GM18867 (cell line): Measurements from ENCODE around the gene KDM5A.
"Not testable (repeated sequence)": the region's sequence is repeated elsewhere in the genome, so short reads cannot be mapped to it uniquely, and the experiment has no call there.

Experiments
- ATAC-seq: cut with Tn5 transposase; IDR thresholded peaks from one replicate; pipeline ENCODE4 v1.9.1; 2021; ENCODE audit warnings: mild to moderate bottlenecking, moderate library complexity; ENCODE audit not compliant: unreplicated experiment

KDM5A gene

DNA sequence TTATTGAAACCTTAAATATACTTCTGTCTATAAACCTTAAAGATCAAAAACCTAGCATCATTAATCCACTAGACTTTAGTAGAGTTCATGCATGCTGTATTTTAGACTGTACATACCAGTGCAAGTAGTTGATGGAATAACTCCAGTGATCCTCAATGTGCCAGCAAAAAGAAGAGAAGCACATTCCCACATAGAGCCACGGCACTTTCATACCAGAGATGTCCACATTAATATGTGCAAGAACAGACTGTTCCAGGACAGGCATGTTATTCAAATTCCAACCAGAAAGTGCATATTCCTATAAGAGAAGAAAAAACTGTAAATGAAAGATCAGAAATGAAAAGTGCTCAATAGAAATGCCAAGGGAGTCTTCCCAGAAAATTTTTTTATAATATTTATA is 55.0 kb downstream of the KDM5A start:
- no peak for ATAC-seq

DNA sequence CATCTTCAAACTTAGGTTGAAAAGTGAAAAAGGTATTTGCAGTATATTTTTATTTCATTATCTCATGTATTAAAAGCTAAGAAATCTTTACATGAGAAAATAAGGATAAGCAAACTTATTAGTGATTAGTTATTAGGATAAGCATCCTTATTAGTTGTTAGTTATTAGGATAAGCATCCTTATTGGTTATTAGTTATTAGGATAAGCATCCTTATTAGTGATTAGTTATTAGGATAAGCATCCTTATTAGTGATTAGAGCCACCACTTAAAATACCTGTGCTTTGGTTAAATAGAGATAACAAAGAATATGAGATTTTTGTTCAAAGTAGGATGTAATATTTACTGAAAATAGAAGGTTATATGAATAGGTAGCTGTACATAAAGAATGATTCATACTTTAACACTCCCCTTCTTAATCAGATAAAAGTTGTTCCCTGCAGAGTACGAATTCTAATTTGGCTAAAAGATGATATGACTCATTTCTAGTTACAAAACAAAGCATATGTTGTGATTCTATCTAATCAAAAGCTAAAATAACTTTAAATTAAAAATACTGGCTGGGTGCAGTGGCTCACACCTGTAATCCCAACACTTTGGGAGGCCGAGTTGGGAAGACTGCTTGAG is 56.4 kb downstream of the KDM5A start:
- no peak for ATAC-seq

DNA sequence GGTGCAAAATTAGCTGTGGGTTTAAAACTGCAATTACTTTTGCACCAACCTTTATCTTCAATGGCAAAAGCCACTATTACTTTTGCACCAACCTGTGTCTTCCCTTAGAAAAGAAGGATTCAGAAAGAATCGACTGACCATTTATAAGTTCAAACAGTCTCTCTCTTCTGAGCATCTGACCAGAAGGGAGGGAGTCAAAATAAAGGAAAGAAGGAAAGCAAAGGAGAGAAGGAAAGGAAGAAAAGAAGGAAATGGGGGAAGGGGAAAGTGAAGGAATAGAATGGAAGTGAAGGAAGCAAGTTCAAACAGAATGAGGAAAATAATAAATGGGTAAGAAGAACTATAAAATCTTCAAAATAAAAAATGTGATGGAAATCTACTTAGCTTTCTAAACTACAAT is 57.8 kb downstream of the KDM5A start:
- no peak for ATAC-seq

DNA sequence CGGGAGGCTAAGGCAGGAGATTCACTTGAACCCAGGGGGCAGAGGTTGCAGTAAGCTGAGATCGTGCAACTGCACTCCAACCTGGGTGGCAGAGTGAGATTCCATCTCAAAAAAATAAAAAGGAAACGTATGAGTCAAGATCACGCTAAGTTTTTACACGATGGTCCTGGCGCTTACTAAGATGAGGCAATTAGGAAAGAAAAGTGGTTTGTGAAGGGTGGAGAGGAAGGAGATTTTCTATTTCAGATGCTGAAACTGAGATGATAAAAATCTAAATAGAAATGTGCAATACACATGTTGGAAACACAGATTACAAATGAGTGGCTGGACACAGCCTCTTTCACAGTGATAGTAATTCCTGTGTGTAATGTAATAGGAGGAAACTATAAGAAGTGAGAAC is 63.2 kb downstream of the KDM5A start:
- ATAC-seq = no peak

DNA sequence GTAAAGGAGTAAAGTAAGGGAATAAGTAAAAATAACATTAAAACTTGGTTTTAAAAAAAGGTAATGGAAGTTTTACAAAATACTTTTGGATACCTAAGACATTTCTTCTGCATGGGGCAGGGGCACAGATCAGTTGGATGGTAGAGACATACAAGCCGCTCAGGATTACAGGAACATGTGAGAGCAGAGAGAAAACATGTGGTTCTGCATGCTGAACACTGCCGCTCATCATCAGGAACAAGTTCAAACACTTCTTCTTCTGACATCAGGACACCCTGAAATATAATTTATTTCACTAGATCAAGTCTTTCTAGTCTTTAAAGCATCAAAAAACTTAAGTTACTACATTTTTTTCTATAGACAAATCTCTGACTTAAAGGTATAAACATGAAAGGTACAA is 65.6 kb downstream of the KDM5A start:
- no peak for ATAC-seq

DNA sequence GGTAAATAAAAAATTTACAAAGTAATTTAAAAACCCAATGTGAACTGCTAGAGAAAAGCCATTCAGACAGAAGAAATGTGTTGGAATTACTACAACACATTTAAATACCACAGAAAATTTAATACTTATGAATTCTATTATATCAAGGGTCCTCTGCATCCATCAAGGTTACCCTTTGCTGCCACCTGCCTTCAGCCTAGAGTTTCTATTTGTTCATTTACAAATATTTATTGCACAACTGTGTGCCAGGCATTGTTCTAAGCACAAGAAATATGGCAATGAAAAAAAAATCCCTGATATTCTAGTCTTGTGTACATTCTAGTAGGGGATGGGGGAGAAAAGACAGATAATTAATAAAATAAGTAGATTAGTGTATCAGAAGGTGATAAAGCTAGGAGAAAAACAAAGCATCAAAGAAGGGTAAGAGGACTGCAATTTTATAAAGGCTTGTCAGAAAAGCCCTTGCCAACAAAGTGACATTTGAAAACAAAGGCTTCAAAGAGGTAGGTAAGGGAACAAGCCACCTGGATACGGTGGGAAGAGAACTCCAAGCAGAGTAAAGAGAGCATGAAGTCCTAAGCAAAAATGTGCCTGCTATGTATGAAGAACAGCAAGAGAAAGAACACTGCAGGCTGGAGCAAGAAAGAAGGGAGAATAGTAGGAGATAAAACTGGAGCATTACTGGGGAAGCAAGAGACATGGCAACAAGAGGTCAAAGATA is 67.4 kb downstream of the KDM5A start:
- ATAC-seq = no peak

DNA sequence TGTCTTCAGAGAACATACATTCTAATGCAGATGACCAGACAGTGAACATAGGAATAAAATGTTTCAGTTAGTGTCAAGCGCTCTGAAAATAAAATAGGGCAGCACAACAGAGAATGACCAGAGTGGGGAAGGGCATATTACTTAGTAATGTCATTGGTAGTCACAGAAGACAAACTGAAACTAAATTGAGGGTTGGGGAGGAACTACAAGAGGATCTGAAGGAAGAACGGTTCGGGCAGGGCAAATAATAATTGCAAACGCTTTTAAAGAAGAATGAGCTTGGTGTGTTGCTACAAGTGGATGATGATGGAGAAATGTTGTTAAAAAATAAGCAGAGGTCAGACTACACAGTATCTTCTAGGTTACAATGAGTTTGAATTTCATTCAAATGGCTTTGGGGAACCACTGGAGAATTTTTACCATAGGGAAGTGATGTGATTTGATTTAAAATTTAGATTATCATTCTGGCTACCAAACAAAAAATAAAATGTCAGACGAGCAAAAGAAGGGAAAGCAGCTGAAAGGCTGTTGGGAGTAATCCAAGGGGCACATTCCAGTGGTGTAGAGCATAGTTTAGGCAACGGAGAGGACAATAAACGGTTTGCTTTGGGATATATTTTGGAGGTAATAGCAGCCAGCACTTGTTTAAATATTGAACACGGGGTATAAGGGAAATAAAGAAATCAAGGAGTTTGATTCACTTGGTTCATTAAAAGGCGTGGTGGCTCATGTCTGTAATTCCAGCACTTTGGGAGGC is 70.2 kb downstream of the KDM5A start:
- no peak for ATAC-seq

DNA sequence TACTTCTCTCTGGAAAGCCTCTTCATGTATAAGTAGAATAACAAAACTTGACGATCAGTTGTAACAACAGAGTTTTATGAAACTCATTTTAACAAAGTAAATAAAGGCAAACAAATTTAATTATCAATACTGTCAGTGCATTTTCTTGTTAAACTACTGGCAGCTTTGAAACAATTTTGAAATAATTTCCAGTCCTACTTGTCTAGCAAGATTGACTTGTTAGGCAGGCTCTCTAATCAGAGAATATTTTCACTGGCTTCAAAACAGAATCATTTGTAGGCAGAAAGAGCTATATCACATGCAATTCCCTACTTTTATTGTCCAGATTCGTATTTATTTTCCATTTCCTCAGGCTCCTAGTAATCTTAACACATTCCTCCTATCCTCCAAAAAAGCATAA is 80.6 kb downstream of the KDM5A start:
- no peak for ATAC-seq

DNA sequence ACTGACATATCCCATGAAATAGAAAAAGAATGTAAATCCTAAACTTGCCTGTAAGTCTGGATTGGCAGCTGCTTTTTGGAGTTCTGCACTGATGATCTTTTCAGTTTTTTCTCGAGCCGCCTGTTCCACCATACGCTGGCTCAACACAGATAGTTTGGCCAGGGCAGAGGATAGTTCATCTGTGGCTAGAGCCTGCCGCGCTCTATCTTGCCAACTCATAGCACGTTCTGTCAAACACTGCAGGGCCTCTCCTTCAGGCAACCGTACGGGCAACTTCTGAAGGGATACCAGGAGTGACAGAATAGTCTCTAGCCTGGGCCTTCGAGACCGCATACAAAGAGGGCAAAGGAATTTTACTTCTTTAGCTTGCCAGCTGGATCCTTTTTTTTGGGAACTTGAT is 81.7 kb downstream of the KDM5A start:
- ATAC-seq = no peak

DNA sequence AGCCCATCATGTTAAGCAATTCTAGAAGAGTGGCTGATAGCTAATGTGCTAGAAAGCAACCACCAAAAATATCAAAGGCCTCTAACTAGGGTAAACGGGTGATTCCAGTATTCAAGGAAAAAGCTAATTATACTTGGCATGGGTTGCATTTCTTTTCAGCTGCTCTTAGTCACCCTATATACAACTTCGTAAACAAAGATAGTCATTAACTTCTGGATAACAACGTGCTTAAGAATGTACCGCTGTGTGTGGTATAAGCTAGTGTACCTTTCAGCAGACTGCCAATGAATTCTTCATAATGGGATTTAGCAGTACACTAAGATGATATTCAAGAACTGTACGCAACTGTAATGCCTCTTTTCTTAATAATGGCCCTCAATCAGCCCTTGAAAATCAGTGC is 84.3 kb downstream of the KDM5A start:
- ATAC-seq = no peak

DNA sequence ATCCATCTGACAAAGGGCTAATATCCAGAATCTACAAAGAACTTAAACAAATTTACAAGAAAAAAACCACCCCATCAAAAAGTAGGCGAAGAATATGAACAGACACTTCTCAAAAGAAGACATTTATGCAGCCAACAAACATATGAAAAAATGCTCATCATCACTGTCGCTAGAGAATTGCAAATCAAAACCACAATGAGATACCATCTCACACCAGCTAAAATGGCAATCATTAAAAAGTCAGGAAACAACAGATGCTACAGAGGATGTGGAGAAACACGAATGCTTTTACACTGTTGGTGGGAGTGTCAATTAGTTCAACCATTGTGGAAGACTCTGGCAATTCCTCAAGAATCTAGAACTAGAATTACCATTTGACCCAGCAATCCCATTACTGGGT is 86.4 kb downstream of the KDM5A start:
- not testable (repeated sequence) for ATAC-seq

DNA sequence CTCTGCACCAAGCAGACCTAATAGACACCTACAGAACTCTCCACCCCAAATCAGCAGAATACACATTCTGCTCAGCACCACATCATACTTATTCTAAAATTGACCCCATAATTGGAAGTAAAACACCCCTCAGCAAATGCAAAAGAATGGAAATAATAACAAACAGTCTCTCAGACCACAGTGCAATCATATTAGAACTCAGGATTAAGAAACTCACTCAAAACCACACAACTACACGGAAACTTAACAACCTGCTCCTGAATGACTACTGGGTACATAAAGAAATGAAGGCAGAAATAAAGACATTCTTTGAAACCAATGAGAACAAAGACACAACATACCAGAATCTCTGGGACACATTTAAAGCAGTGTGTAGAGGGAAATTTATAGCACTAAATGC is 89.0 kb downstream of the KDM5A start:
- not testable (repeated sequence) for ATAC-seq

DNA sequence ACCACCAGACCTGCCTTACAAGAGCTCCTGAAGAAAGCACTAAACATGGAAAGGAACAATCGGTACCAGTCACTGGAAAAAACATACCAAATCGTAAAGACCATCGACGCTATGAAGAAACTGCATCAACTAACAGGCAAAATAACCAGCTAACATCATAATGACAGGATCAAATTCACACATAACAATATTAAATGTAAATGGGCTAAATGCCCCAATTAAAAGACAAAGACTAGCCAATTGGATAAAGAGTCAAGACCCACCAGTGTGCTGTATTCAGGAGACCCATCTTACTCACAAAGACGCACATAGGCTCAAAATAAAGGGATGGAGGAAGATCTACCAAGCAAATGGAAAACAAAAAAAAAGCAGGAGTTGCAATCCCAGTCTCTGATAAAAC is 89.6 kb downstream of the KDM5A start:
- not testable (repeated sequence) for ATAC-seq

DNA sequence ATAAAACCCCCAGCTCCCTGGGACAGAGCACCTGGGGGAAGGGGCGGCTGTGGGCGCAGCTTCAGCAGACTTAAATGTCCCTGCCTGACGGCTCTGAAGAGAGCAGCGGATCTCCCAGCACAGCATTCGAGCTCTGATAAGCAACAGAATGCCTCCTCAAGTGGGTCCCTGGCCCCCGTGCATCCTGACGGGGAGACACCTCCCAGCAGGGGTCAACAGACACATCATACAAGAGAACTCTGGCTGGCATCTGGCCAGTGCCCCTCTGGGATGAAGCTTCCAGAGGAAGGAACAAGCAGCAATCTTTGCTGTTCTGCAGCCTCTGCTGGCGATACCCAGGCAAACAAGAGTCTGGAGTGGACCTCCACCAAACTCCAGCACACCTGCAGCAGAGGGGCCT is 91.1 kb downstream of the KDM5A start:
- not testable (repeated sequence) for ATAC-seq

DNA sequence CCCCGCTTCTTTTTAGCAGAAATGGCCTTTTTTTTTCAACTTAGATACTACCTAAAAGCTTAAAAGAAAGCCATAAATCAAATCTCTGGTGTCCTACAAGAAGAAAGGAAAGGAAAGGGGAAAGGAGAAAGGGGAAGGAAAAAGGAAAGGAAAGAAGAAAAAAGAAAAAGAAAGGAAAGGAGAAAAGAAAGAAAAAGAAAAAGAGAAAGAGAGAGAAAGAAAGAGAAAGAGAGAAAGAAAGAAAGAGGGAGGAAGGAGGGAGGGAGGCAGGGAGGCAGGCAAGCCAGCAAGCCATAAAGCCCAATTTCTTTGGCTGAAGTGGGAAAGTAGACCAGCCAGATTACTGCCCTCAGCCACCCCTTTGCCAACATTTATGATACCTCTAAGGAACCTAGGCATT is 94.0 kb downstream of the KDM5A start:
- no peak for ATAC-seq

DNA sequence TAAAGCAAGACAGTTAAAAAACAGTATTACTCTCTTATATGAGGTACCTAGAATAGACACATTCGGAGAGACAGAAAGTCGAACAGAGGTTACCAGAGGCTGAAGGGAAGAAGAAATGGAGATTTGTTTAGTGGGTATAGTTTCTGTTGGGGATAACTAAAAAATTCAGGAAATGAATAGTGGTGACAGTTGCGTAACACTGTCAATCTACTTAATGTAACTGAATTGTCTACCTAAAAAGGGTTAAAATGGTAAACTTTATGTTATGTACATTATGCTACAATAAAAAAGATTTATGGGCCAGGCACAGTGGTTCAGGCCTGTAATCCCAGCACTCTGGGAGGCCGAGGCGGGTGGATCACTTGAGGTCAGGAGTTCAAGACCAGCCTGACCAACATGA is 95.9 kb downstream of the KDM5A start:
- no peak for ATAC-seq

DNA sequence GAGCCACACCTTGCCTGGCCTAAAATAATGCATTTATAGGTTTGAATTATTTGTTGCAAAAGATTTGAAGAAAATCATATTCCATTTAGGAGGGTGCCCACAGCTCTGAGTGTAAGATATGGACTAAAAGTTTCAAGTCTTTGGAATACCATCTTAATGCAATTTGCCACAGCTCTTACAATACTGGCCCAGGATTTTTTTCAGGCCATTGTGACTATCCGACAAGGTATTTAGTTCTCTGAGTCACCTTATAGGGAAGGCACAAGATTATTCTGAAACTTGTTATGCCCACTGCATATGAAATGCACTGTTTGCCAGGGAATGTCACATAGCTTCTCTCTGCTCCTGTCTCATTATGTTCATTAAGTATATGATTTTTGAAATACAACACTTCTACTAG is 96.9 kb downstream of the KDM5A start:
- ATAC-seq = no peak

DNA sequence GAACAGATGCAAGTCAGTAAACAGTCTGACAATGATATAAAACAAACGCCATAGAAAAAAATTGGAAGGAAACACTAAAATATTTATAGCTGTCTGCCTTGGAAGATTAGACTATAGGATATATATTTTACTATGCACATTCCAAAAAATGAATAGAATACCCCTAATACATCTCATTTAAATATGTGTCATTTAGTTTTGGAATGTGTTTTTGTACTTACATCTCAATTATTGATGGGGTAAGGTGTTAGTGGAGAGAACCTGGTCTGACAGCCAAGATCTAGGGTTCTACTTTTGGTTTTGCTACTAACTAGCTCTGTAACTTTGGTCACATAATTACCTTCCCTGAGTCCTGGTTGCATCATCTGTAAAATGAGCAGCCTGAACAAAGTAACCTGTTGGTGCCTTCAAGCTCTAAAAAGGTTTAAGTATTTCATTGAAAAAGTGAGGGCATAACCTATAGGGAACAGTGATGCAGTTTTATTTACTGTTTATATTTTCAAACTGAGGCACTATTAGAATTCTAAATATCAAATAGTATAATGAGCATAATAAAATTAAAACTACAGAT is 97.9 kb downstream of the KDM5A start:
- no peak for ATAC-seq

DNA sequence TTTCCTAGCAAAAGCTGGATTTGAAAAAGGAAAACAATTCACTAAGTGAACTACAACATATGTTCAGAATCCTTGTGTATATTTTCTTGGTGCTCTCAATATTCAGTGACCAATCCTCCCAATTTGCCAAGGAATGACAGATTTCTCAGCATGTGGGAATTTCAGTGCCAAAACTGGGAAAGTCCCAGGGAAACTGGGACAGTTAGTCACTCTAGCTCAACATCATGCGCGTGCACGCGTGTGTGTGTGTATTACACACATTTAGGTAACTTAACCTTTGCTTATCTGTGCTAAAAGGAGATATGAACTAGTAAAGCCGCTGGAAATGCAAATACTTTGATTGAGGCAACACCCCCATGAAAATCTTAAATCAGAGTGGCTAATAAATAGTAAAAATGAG is 100.4 kb downstream of the KDM5A start:
- ATAC-seq = no peak

DNA sequence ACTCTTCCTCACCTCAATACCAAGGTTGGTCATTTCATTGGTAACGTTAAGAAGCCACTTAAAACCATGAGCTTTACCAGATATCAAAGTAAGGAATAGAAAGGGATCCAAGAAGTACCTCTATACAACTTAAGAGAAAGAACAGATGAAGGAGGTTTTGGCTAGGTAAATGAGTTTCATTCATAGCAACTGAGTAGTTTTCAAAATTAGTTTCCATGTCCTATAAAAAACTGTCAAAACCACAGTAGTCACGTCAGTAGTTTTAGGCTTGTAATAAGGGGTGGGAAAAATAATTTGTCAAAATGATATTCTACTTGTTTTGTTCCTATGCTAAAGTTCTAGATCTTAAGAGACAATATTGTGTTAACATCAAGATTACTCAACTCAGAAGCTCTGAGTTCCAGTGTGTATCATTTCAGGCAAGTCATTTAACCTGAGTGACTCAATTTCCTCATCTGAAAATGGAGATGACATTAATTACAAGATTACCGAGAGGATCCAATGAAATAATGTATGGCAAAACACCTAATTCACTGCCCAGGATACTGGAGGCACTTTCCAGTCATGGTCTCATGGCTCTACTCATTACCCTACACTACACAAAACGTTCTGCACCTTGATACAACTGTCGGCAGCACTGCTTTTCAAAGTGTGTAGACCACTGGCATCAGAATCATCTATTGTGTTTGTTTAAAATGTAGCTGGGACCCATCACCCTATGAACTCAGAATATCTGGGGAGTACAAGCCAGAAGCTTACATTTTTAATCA is 102.4 kb downstream of the KDM5A start:
- no peak for ATAC-seq

DNA sequence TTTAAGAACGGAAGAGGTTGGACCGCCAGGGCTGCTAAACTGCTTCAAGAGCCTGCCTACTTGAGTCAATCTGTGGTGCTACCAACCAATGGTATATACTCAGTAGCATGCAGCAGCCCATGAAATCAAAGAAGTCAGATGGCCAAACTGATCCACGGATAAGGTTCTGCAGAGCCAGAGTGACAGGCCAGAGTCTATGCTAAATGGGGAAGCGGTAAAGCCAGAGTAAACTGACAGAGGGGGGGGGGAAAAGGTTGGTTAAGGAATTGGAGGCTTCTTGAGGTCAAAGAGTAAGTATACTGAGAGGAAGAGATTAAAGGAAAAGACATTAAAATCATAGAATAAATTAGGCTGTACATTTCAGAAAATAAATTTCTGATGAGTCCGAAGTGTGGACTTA is 111.1 kb downstream of the KDM5A start:
- no peak for ATAC-seq
